Neuronal stem cell (in vitro differentiated cells): Measurements from ENCODE around the gene ADAP2.
"Not testable (repeated sequence)": the region's sequence is repeated elsewhere in the genome, so short reads cannot be mapped to it uniquely, and the experiment has no call there.

Source experiments
- DNase-seq: peaks from one replicate; pipeline ENCODE4 v3.0.0-alpha.2; 2013; ENCODE audit warnings: low spot score
- H2AFZ ChIP-seq: one replicate; pipeline ENCODE4 v1.6.1; 2013; ENCODE audit warnings: mild to moderate bottlenecking, low read length, inconsistent platforms
- H2AK5ac ChIP-seq: 2 replicates; pipeline ENCODE4 v1.6.1; 2013; ENCODE audit warnings: low read depth, mild to moderate bottlenecking, inconsistent platforms, low read length, moderate library complexity, mixed read lengths
- H2BK120ac ChIP-seq: 2 replicates; pipeline ENCODE4 v1.6.1; 2013; ENCODE audit warnings: low read depth, mild to moderate bottlenecking, inconsistent platforms, low read length, moderate library complexity, mixed read lengths
- H2BK12ac ChIP-seq: one replicate; pipeline ENCODE4 v1.6.1; 2013; ENCODE audit warnings: low read length, inconsistent platforms
- H2BK15ac ChIP-seq: 2 replicates; pipeline ENCODE4 v1.6.1; 2013; ENCODE audit warnings: mild to moderate bottlenecking, low read length, inconsistent platforms, mixed read lengths
- H2BK5ac ChIP-seq: one replicate; pipeline ENCODE4 v1.6.1; 2013; ENCODE audit warnings: inconsistent platforms, mild to moderate bottlenecking, low read length, moderate library complexity
- H3K14ac ChIP-seq: one replicate; pipeline ENCODE4 v1.6.1; 2013; ENCODE audit warnings: low read length, inconsistent platforms
- H3K18ac ChIP-seq: 2 replicates; pipeline ENCODE4 v1.6.1; 2013; ENCODE audit warnings: low read length, inconsistent platforms
- H3K23ac ChIP-seq: 2 replicates; pipeline ENCODE4 v1.6.1; 2013; ENCODE audit warnings: low read depth, mild to moderate bottlenecking, mixed read lengths, low read length, inconsistent platforms; ENCODE audit not compliant: poor library complexity
- H3K27ac ChIP-seq: replicated peaks from 3 replicates; pipeline ENCODE4 v1.5.1; 2013; ENCODE audit warnings: low read length, inconsistent platforms
- H3K27me3 ChIP-seq, 3 experiments: 2 replicates each; pipeline ENCODE4 v1.6.1; 2013; ENCODE audit warnings: low read length in 3 of 3, mild to moderate bottlenecking in 2 of 3, inconsistent platforms in 1 of 3, low read depth in 1 of 3, mixed read lengths in 1 of 3, moderate library complexity in 1 of 3; ENCODE audit not compliant: control insufficient read depth in 3 of 3, insufficient read depth in 3 of 3
- H3K36me3 ChIP-seq, 2 donors: replicated peaks in 1 of 2; 2 replicates each; pipeline ENCODE4 v1.6.1; 2013; ENCODE audit warnings: low read length in 2 of 2; ENCODE audit not compliant: control insufficient read depth in 2 of 2, insufficient read depth in 2 of 2
- H3K4ac ChIP-seq: 2 replicates; pipeline ENCODE4 v1.6.1; 2013; ENCODE audit warnings: inconsistent platforms, mild to moderate bottlenecking, low read length, moderate library complexity
- H3K4me1 ChIP-seq, 2 donors: 1 replicate in 1 of 2; 2 replicates in 1 of 2; pipeline ENCODE4 v1.6.1; 2013; ENCODE audit warnings: low read length in 2 of 2, low read depth in 1 of 2; ENCODE audit not compliant: control insufficient read depth in 2 of 2, insufficient read depth in 1 of 2
- H3K4me2 ChIP-seq: one replicate; pipeline ENCODE4 v1.6.1; 2013; ENCODE audit warnings: mild to moderate bottlenecking, low read length, inconsistent platforms; ENCODE audit not compliant: insufficient read depth, poor library complexity, severe bottlenecking
- H3K4me3 ChIP-seq, 2 donors: 2 replicates each; pipeline ENCODE4 v1.5.1; 2013; ENCODE audit warnings: low read length in 2 of 2, mild to moderate bottlenecking in 2 of 2, inconsistent platforms in 1 of 2, moderate library complexity in 1 of 2
- H3K79me1 ChIP-seq: one replicate; pipeline ENCODE4 v1.6.1; 2013; ENCODE audit warnings: low read depth, mild to moderate bottlenecking, inconsistent platforms, low read length, moderate library complexity
- H3K9ac ChIP-seq: one replicate; pipeline ENCODE4 v1.6.1; 2013; ENCODE audit warnings: mild to moderate bottlenecking, low read depth, low read length, inconsistent platforms; ENCODE audit not compliant: poor library complexity
- H3K9me3 ChIP-seq, 2 donors: replicated peaks in 1 of 2; 2 replicates each; pipeline versions ENCODE3 to v1.6.1; 2013; ENCODE audit warnings: low read length in 2 of 2, mild to moderate bottlenecking in 2 of 2, inconsistent platforms in 1 of 2, low read depth in 1 of 2, mixed read lengths in 1 of 2, moderate library complexity in 1 of 2; ENCODE audit not compliant: control insufficient read depth in 2 of 2, insufficient read depth in 1 of 2
- H4K8ac ChIP-seq: one replicate; pipeline ENCODE4 v1.6.1; 2013; ENCODE audit warnings: low read depth, mild to moderate bottlenecking, inconsistent platforms, low read length, moderate library complexity
- H4K91ac ChIP-seq: one replicate; pipeline ENCODE4 v1.6.1; 2013; ENCODE audit warnings: low read length, low read depth, mild to moderate bottlenecking, inconsistent platforms; ENCODE audit not compliant: poor library complexity
- WGBS, 2 donors: extraction: QIAGEN DNeasy Blood & Tissue Kit; methylation state at CpG; one replicate each; pipeline ENCODE4 v1.1.7; 2013; ENCODE audit warnings: missing lambda C conversion rate in 2 of 2, mixed read lengths in 1 of 2; ENCODE audit not compliant: insufficient read length in 2 of 2, insufficient replicate concordance in 1 of 2; ENCODE audit errors: extremely low coverage in 2 of 2; 5-methylcytosine and 5-hydroxymethylcytosine counted together

The ADAP2 gene

GRCh38 chr17:30930495-30930894 lies 8.8 kb downstream of the ADAP2 start:
- H2BK5ac ChIP-seq = no peak overlapping the region
- H3K4me1 ChIP-seq = peaks cover 0 to 1% of the 10 kb centered on the region in 2 donors
- H3K36me3 ChIP-seq = no peaks in the 10 kb centered on the region
- no peak overlapping the region for H2AK5ac ChIP-seq
- H3K18ac ChIP-seq = no peak overlapping the region
- no peak overlapping the region for H3K23ac ChIP-seq
- H3K9me3 ChIP-seq = no peaks in the 10 kb centered on the region
- H3K4me3 ChIP-seq = no peak overlapping the region
- H3K4ac ChIP-seq = no peak overlapping the region
- H3K9ac ChIP-seq = no peak overlapping the region
- H2AFZ ChIP-seq = no peak overlapping the region
- no peak overlapping the region for H3K14ac ChIP-seq
- no peak for DNase-seq
- no peak overlapping the region for H2BK120ac ChIP-seq
- no peak overlapping the region for H3K27ac ChIP-seq
- peaks cover 0 to 42% (median 0%) of the 10 kb centered on the region in 3 experiments for H3K27me3 ChIP-seq
- H3K4me2 ChIP-seq = no peak overlapping the region
- H4K8ac ChIP-seq = no peak overlapping the region
- no peak overlapping the region for H2BK12ac ChIP-seq
- no CpG with 5 or more reads among the region's 3 CpGs for WGBS, 2 donors
- no peak overlapping the region for H2BK15ac ChIP-seq
- no peaks in the 10 kb centered on the region for H3K79me1 ChIP-seq
- H4K91ac ChIP-seq = no peak overlapping the region

- H3K36me3 ChIP-seq, DNase-seq, H3K79me1 ChIP-seq, H3K4me2 ChIP-seq, H3K4ac ChIP-seq, H3K9ac ChIP-seq, H2AK5ac ChIP-seq, H2BK120ac ChIP-seq, H4K8ac ChIP-seq, H3K4me3 ChIP-seq, H3K4me1 ChIP-seq, H2BK5ac ChIP-seq, H3K27ac ChIP-seq, H4K91ac ChIP-seq, H3K14ac ChIP-seq, H3K9me3 ChIP-seq, H2BK15ac ChIP-seq, H2AFZ ChIP-seq, H3K18ac ChIP-seq, H2BK12ac ChIP-seq, H3K23ac ChIP-seq: not testable (repeated sequence)
- WGBS, 2 donors = no CpG with 5 or more reads among the region's 8 CpGs
- H3K27me3 ChIP-seq = peaks cover 0 to 37% (median 0%) of the 10 kb centered on the region in 3 experiments
Observed at GRCh38 chr17:30931582-30931981, 9.8 kb downstream of the ADAP2 start.

- Histone ChIP-seq H2BK12ac (no peak overlapping the region), H3K36me3 (no peaks in the 10 kb centered on the region), H3K9ac (no peak overlapping the region), H2BK15ac (no peak overlapping the region), H2BK120ac (no peak overlapping the region), H2AK5ac (no peak overlapping the region), H2BK5ac (no peak overlapping the region), H3K18ac (no peak overlapping the region), H3K79me1 (no peaks in the 10 kb centered on the region), H3K23ac (no peak overlapping the region), H3K27me3 (peaks cover 0 to 31% (median 0%) of the 10 kb centered on the region in 3 experiments), H3K14ac (no peak overlapping the region), H3K4me1 (peaks cover 0 to 3% of the 10 kb centered on the region in 2 donors), H4K91ac (no peak overlapping the region), H3K4ac (no peak overlapping the region), H2AFZ (no peak overlapping the region), H3K4me3 (no peak overlapping the region), H4K8ac (no peak overlapping the region), H3K4me2 (no peak overlapping the region), H3K9me3 (no peaks in the 10 kb centered on the region), H3K27ac (no peak overlapping the region)
- WGBS, 2 donors = no CpG with 5 or more reads among the region's 5 CpGs
- DNase-seq = no peak
Observed at GRCh38 chr17:30933966-30934365, 12.2 kb downstream of the ADAP2 start.

- Histone ChIP-seq H2BK120ac (no peak overlapping the region), H4K8ac (no peak overlapping the region), H3K27me3 (peaks cover 0 to 17% (median 0%) of the 10 kb centered on the region in 3 experiments), H3K4me1 (peaks cover 0 to 2% of the 10 kb centered on the region in 2 donors), H3K36me3 (no peaks in the 10 kb centered on the region), H3K79me1 (no peaks in the 10 kb centered on the region), H3K14ac (no peak overlapping the region), H2BK15ac (no peak overlapping the region), H3K9me3 (no peaks in the 10 kb centered on the region), H4K91ac (no peak overlapping the region), H3K9ac (no peak overlapping the region), H3K27ac (no peak overlapping the region), H3K18ac (no peak overlapping the region), H3K4ac (no peak overlapping the region), H2AFZ (no peak overlapping the region), H3K23ac (no peak overlapping the region), H3K4me3 (no peak overlapping the region), H2BK12ac (no peak overlapping the region), H3K4me2 (no peak overlapping the region), H2BK5ac (no peak overlapping the region), H2AK5ac (no peak overlapping the region)
- no peak for DNase-seq
- WGBS, 2 donors = no CpG with 5 or more reads among the region's 13 CpGs
Observed at GRCh38 chr17:30939051-30939689, 17.4 kb downstream of the ADAP2 start.
